PC-3 (cell line): ENCODE data around the gene NKD1. TPM values are rescaled to one million over a fixed set of nuclear protein-coding genes. Genes with fewer than 3 reads are reported as not detected.

ENCODE experiments used
- ATAC-seq: fragments of 200-7000 bp; cut with Tn5 transposase; 2 replicates; pipeline ENCODE4 v1.9.1; 2020; ENCODE audit warnings: mild to moderate bottlenecking, moderate library complexity
- BruUV-seq: library from RNA; stranded (reverse); fragments of 400-500 nt; replicated peaks from 2 replicates; lab custom pipeline; 2021; lab: Mats Ljungman, UMichigan
- CTCF ChIA-PET: fragments of 300-600 bp; sonication (Branson Sonifier 250); formaldehyde crosslinking; loops from one replicate; lab custom pipeline; 2022; ENCODE audit warnings: antibody characterized with exemption; lab: Charles Lee
- POLR2A ChIA-PET: fragments of 300-600 bp; sonication (Branson Sonifier 250); formaldehyde crosslinking; loops from one replicate; lab custom pipeline; 2022; ENCODE audit warnings: antibody characterized with exemption; ENCODE audit not compliant: unreplicated experiment; lab: Charles Lee
- DNase-seq: peaks from one replicate; pipeline ENCODE4 v3.0.0-alpha.2; 2015
- H2AFZ ChIP-seq: fragments of 300-600 bp; sonication (generic); 2 replicates; pipeline ENCODE4 v1.6.0; 2016; ENCODE audit warnings: antibody characterized with exemption, low read length
- H3F3A ChIP-seq: fragments of 300-600 bp; sonication (generic); one replicate; pipeline ENCODE4 v1.6.0; 2017; ENCODE audit warnings: antibody characterized with exemption, low read length, control low read depth, mild to moderate bottlenecking; ENCODE audit not compliant: unreplicated experiment
- H3K27ac ChIP-seq: fragments of 300-600 bp; sonication (generic); 2 replicates; pipeline ENCODE4 v1.5.1; 2016; ENCODE audit warnings: mild to moderate bottlenecking, low read length
- H3K27me3 ChIP-seq: fragments of 300-600 bp; sonication (generic); 2 replicates; pipeline ENCODE4 v1.6.1; 2016; ENCODE audit warnings: low read length, mixed read lengths
- H3K36me3 ChIP-seq: fragments of 300-600 bp; sonication (generic); 2 replicates; pipeline ENCODE4 v1.6.1; 2016; ENCODE audit warnings: low read depth, mixed run types, low read length, mixed read lengths
- H3K4me1 ChIP-seq: fragments of 300-600 bp; sonication (generic); 2 replicates; pipeline ENCODE4 v1.5.1; 2016; ENCODE audit warnings: low read length; ENCODE audit not compliant: insufficient read depth
- H3K4me2 ChIP-seq: fragments of 300-600 bp; sonication (generic); 2 replicates; pipeline ENCODE4 v1.6.0; 2016; ENCODE audit warnings: low read length
- H3K4me3 ChIP-seq: fragments of 300-600 bp; sonication (generic); 2 replicates; pipeline ENCODE4 v1.5.1; 2016; ENCODE audit warnings: mild to moderate bottlenecking, low read length, mixed read lengths
- H3K79me2 ChIP-seq: fragments of 300-600 bp; sonication (generic); 2 replicates; pipeline ENCODE4 v1.6.1; 2017; ENCODE audit warnings: low read length, mixed read lengths
- H3K9ac ChIP-seq: fragments of 300-600 bp; sonication (generic); 2 replicates; pipeline ENCODE4 v1.6.0; 2016; ENCODE audit warnings: mild to moderate bottlenecking, low read length
- H3K9me2 ChIP-seq: fragments of 300-600 bp; sonication (generic); replicated peaks from 2 replicates; pipeline ENCODE4 v1.6.1; 2016; ENCODE audit warnings: mixed run types, low read length, mixed read lengths
- H3K9me3 ChIP-seq: fragments of 300-600 bp; sonication (generic); 2 replicates; pipeline ENCODE4 v1.6.1; 2016; ENCODE audit warnings: low read length, mixed read lengths
- H4K20me1 ChIP-seq: fragments of 300-600 bp; sonication (generic); 2 replicates; pipeline ENCODE4 v1.6.1; 2016; ENCODE audit warnings: low read length, mixed read lengths
- EZH2 ChIP-seq: fragments of 300-600 bp; sonication (generic); IDR thresholded peaks from one replicate; pipeline ENCODE4 v1.6.1; 2017; ENCODE audit warnings: antibody characterized with exemption, mild to moderate bottlenecking, low read length; ENCODE audit not compliant: unreplicated experiment
- EZH2phosphoT487 ChIP-seq: fragments of 300-600 bp; sonication (generic); IDR thresholded peaks from 2 replicates; pipeline ENCODE4 v1.6.1; 2018; ENCODE audit warnings: mild to moderate bottlenecking, antibody characterized with exemption, low read length, borderline replicate concordance
- intact Hi-C: fragments of 100-400 bp; cut with micrococcal nuclease; formaldehyde crosslinking; loops from 2 replicates; pipeline ENCODE4 v1.9.0; 2023
- total RNA-seq: library from RNA; depleted of rRNA; stranded (reverse); fragments of >200 nt; gene quantifications from 2 replicates; pipeline ENCODE4 v1.2.3, GENCODE V29; 2014
- TF ChIP-seq, protein P1 (sequence below): fragments of 300-600 bp; sonication (generic); conservative IDR thresholded peaks from 2 replicates; pipeline ENCODE4 v1.5.1; 2017; ENCODE audit warnings: antibody characterized with exemption, low read depth, mild to moderate bottlenecking, low read length

The NKD1 gene
- total RNA-seq, 1 experiment from 2014 or later: 0.07 TPM

GRCh38 chr16:50499254-50499653 is 48.9 kb upstream of the NKD1 start:
- no peaks in the 10 kb centered on the region for H3K4me1 ChIP-seq
- ATAC-seq: no peak
- POLR2A ChIA-PET: no interaction called here
- CTCF ChIA-PET: no interaction called here
- H3K9me2 ChIP-seq: no peaks in the 10 kb centered on the region
- BruUV-seq: no TSS peak
- H3K27me3 ChIP-seq: no peaks in the 10 kb centered on the region
- no peak overlapping the region for H2AFZ ChIP-seq
- H3K27ac ChIP-seq: no peak overlapping the region
- H3K9ac ChIP-seq: no peak overlapping the region
- DNase-seq: no peak
- no peaks in the 10 kb centered on the region for H4K20me1 ChIP-seq
- H3K9me3 ChIP-seq: no peaks in the 10 kb centered on the region
- no peaks in the 10 kb centered on the region for H3F3A ChIP-seq
- no peak overlapping the region for H3K4me2 ChIP-seq
- no peaks in the 10 kb centered on the region for H3K36me3 ChIP-seq
- no peak overlapping the region for H3K4me3 ChIP-seq
- intact Hi-C loops: no loop called here
- H3K79me2 ChIP-seq: no peaks in the 10 kb centered on the region
- TF ChIP-seq, protein P1, sequence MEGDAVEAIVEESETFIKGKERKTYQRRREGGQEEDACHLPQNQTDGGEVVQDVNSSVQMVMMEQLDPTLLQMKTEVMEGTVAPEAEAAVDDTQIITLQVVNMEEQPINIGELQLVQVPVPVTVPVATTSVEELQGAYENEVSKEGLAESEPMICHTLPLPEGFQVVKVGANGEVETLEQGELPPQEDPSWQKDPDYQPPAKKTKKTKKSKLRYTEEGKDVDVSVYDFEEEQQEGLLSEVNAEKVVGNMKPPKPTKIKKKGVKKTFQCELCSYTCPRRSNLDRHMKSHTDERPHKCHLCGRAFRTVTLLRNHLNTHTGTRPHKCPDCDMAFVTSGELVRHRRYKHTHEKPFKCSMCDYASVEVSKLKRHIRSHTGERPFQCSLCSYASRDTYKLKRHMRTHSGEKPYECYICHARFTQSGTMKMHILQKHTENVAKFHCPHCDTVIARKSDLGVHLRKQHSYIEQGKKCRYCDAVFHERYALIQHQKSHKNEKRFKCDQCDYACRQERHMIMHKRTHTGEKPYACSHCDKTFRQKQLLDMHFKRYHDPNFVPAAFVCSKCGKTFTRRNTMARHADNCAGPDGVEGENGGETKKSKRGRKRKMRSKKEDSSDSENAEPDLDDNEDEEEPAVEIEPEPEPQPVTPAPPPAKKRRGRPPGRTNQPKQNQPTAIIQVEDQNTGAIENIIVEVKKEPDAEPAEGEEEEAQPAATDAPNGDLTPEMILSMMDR: no peak
- TF ChIP-seq EZH2 (no peak), EZH2phosphoT487 (no peak)

GRCh38 chr16:50500171-50500874 is 47.9 kb upstream of the NKD1 start:
- POLR2A ChIA-PET: no interaction called here
- no peak for ATAC-seq
- no TSS peak for BruUV-seq

GRCh38 chr16:50501251-50501650 is 46.9 kb upstream of the NKD1 start:
- POLR2A ChIA-PET: no interaction called here
- intact Hi-C loops: no loop called here

More at GRCh38 chr16:50500171-50500874, 47.9 kb upstream of the NKD1 start:
- no peak for TF ChIP-seq EZH2
- TF ChIP-seq, protein P1: no peak
- H3K4me1 ChIP-seq: no peaks in the 10 kb centered on the region
- H3K27ac ChIP-seq: no peak overlapping the region
- H3K4me2 ChIP-seq: no peak overlapping the region
- intact Hi-C loops: no loop called here
- H3K4me3 ChIP-seq: no peak overlapping the region
- H3F3A ChIP-seq: no peaks in the 10 kb centered on the region
- H3K27me3 ChIP-seq: no peaks in the 10 kb centered on the region
- no peak for DNase-seq
- CTCF ChIA-PET: no interaction called here
- H4K20me1 ChIP-seq: no peaks in the 10 kb centered on the region
- H3K9me3 ChIP-seq: no peaks in the 10 kb centered on the region
- no peak overlapping the region for H3K9ac ChIP-seq
- no peaks in the 10 kb centered on the region for H3K9me2 ChIP-seq
- H2AFZ ChIP-seq: no peak overlapping the region
- no peaks in the 10 kb centered on the region for H3K36me3 ChIP-seq
- no peaks in the 10 kb centered on the region for H3K79me2 ChIP-seq

More at GRCh38 chr16:50501251-50501650, 46.9 kb upstream of the NKD1 start:
- H3K36me3 ChIP-seq: no peaks in the 10 kb centered on the region
- no peak for TF ChIP-seq EZH2phosphoT487
- TF ChIP-seq, protein P1: no peak
- TF ChIP-seq EZH2: no peak
- no peak overlapping the region for H3K4me3 ChIP-seq
- H4K20me1 ChIP-seq: no peaks in the 10 kb centered on the region
- no peak overlapping the region for H3K4me2 ChIP-seq
- H3F3A ChIP-seq: no peaks in the 10 kb centered on the region
- no TSS peak for BruUV-seq
- CTCF ChIA-PET: no interaction called here
- ATAC-seq (no peak), DNase-seq (no peak)
- no peaks in the 10 kb centered on the region for H3K9me3 ChIP-seq
- H3K9me2 ChIP-seq: no peaks in the 10 kb centered on the region
- H3K9ac ChIP-seq: no peak overlapping the region
- no peaks in the 10 kb centered on the region for H3K27me3 ChIP-seq
- no peak overlapping the region for H3K27ac ChIP-seq
- H3K79me2 ChIP-seq: no peaks in the 10 kb centered on the region
- no peaks in the 10 kb centered on the region for H3K4me1 ChIP-seq
- no peak overlapping the region for H2AFZ ChIP-seq
